Heart right ventricle (tissue), 16 donors: ENCODE measurements around the gene KLHDC10. TPM values are rescaled to one million over a fixed set of nuclear protein-coding genes. Genes with fewer than 3 reads are reported as not detected.

Experiments used
- ATAC-seq, 8 donors: fragments of 200-7000 bp; cut with Tn5 transposase; one replicate each; pipeline ENCODE4 v1.9.1; 2020; ENCODE audit warnings: mild to moderate bottlenecking in 8 of 8, moderate library complexity in 8 of 8, moderate number of reproducible peaks in 1 of 8
- DNase-seq, 2 donors: peaks; one replicate each; pipeline ENCODE4 v3.0.0-alpha.2; 2020
- H3K27ac ChIP-seq, 10 donors: fragments of 200-600 bp; sonication (generic) in 2 of 10; one replicate each; pipeline versions ENCODE4 v1.5.0 to v1.8.0; 2020 to 2022; ENCODE audit warnings: mild to moderate bottlenecking in 3 of 10
- H3K27me3 ChIP-seq, 7 donors: fragments of 200-600 bp; one replicate each; pipeline ENCODE4 v1.8.0; 2021 to 2022; ENCODE audit warnings: mild to moderate bottlenecking in 2 of 7
- H3K36me3 ChIP-seq, 9 donors: fragments of 200-600 bp; sonication (generic) in 1 of 9; one replicate each; pipeline versions ENCODE4 v1.5.0 to v1.8.0; 2020 to 2022; ENCODE audit warnings: mild to moderate bottlenecking in 2 of 9
- H3K4me1 ChIP-seq, 9 donors: fragments of 200-600 bp; sonication (generic) in 1 of 9; one replicate each; pipeline versions ENCODE4 v1.5.0 to v1.8.0; 2020 to 2022; ENCODE audit warnings: mild to moderate bottlenecking in 4 of 9
- H3K4me3 ChIP-seq, 10 donors: fragments of 200-600 bp; sonication (generic) in 2 of 10; one replicate each; pipeline versions ENCODE4 v1.5.0 to v1.8.0; 2020 to 2022; ENCODE audit warnings: mild to moderate bottlenecking in 7 of 10, moderate library complexity in 2 of 10
- H3K9me3 ChIP-seq, 11 donors: fragments of 200-600 bp in 10 of 11; sonication (generic) in 2 of 11; one replicate each; pipeline versions ENCODE4 v1.5.0 to v1.8.0; 2013 to 2022; ENCODE audit warnings: mild to moderate bottlenecking in 2 of 11, control low read depth in 1 of 11, moderate library complexity in 1 of 11
- CTCF ChIP-seq, 9 donors: fragments of 200-600 bp; sonication (generic) in 2 of 9; IDR thresholded peaks; one replicate each; pipeline versions ENCODE4 v1.5.0 to v1.8.0; 2021 to 2022; ENCODE audit warnings: antibody characterized with exemption in 9 of 9, mild to moderate bottlenecking in 5 of 9, moderate library complexity in 1 of 9
- WGBS, 2 donors: extraction: QIAGEN DNeasy Blood & Tissue Kit; methylation state at CpG; one replicate each; pipeline ENCODE4 v1.1.7; 2013; ENCODE audit warnings: inconsistent platforms in 1 of 2; 5-methylcytosine and 5-hydroxymethylcytosine counted together
- intact Hi-C, 10 donors: fragments of 100-400 bp; cut with DNase I; formaldehyde crosslinking; loops; one replicate each; pipeline versions ENCODE4 v1.11.1 to v1.14.2; 2022
- polyA plus RNA-seq, 2 donors: library from polyadenylated mRNA; stranded (reverse); fragments of 200-250 nt; gene quantifications; one replicate each; pipeline ENCODE4 v1.2.3, GENCODE V29; 2013
- total RNA-seq, 10 donors: library from RNA; stranded (reverse); fragmentation: NEBNext Ultra II Directional in 3 of 10; extraction: Animal tissue kit (Norgen Biotek cat#: 25700) in 3 of 10; gene quantifications; one replicate each; pipeline versions ENCODE4 v1.2.1 to v1.2.4, GENCODE V29; 2021 to 2023
- donor health status: Arrhythmogenic right ventricular cardiomyopathy.
- donor health status: ischemic (EF 13 %, LVEDD 7.1; RV severe dilation, severe dysfunction).
- donor health status: healthy with polysubstance abuse.
- donor health status: DM: no; HTN: yes; CAD: no.
- donor health status: DM: no; HTN: no; CAD: no.
- donor health status: ischemic (EF 25% LVEDD 6.9; RV normal size, moderate dysfunction).
- donor health status: ischemic (EF 25% LVEDD 5.7; RV mildly dilated, moderate dysfunction).
- donor health status: healthy.
- donor health status: DM: yes; HTN: yes; CAD: no.
- donor health status: Ischemic cardiomyopathy.
- donor health status: ischemic (EF 35%, LVEDD 5.7; RV mildly dilated, moderate dysfunction).
- donor health status: nonischemic (EF 11% LVEDD 7.7; RV severe dilation, severe dysfunction).
- donor health status: DM: yes; HTN: yes; CAD: no.
- donor health status: PGD.
- donor health status: ischemic (EF 29% LVEDD 5.4; RV normal size, mild dysfunction).
- donor health status: nonischemic (EF 23%, LVEDD 6.1; RV moderate dilation, normal function).

The KLHDC10 gene
- total and polyA plus RNA-seq, 12 donors, result 9.1 to 33.7 (median 28.1) TPM

GRCh38 chr7:130150587-130150986 is 80.3 kb downstream of the KLHDC10 start:
- Histone ChIP-seq H3K4me1 (peaks cover 0 to 8% (median 0%) of the 10 kb centered on the region in 9 donors), H3K36me3 (no peaks in the 10 kb centered on the region), H3K27ac (no peak overlapping the region), H3K27me3 (no peaks in the 10 kb centered on the region), H3K9me3 (peaks cover 0 to 3% (median 0%) of the 10 kb centered on the region in 11 donors), H3K4me3 (no peak overlapping the region)
- no peak for TF ChIP-seq CTCF (IDR thresholded peaks at IDR 0.05)
- no peak for ATAC-seq
- intact Hi-C loops, result no loop called here
- DNase-seq, result no peak
- WGBS, 2 donors, result 96 to 98% methylated on average over 10 to 11 of the region's 11 CpGs

GRCh38 chr7:130151591-130152492 is 81.5 kb downstream of the KLHDC10 start:
- peaks cover 0 to 15% (median 3%) of the 10 kb centered on the region in 11 donors for H3K9me3 ChIP-seq
- intact Hi-C loops, result no loop called here
- DNase-seq (no peak), ATAC-seq (no peak)
- WGBS, 2 donors, result 80 to 91% methylated on average over 5 of the region's 5 CpGs
- peaks cover 0 to 8% (median 0%) of the 10 kb centered on the region in 9 donors for H3K4me1 ChIP-seq
- H3K36me3 ChIP-seq, result no peaks in the 10 kb centered on the region
- no peaks in the 10 kb centered on the region for H3K27me3 ChIP-seq
- H3K27ac ChIP-seq, result no peak overlapping the region
- no peak overlapping the region for H3K4me3 ChIP-seq
- TF ChIP-seq CTCF (IDR thresholded peaks at IDR 0.05), result no peak

GRCh38 chr7:130152493-130153210 is 82.3 kb downstream of the KLHDC10 start:
- Histone ChIP-seq H3K27ac (no peak overlapping the region), H3K36me3 (no peaks in the 10 kb centered on the region), H3K4me3 (no peak overlapping the region), H3K9me3 (peaks cover 0 to 20% (median 3%) of the 10 kb centered on the region in 11 donors), H3K27me3 (no peaks in the 10 kb centered on the region), H3K4me1 (peaks cover 0 to 8% (median 0%) of the 10 kb centered on the region in 9 donors)
- TF ChIP-seq CTCF (IDR thresholded peaks at IDR 0.05), result no peak
- 81 to 86% methylated on average over 17 of the region's 17 CpGs for WGBS, 2 donors
- intact Hi-C loops, result no loop called here
- no peak for ATAC-seq
- no peak for DNase-seq

- ATAC-seq (peak in 3 of 8 donors; percentile 14 to 25 (median 16)), DNase-seq (no peak)
- H3K9me3 ChIP-seq, result peaks cover 0 to 24% (median 3%) of the 10 kb centered on the region in 11 donors
- no peak overlapping the region for H3K27ac ChIP-seq
- H3K27me3 ChIP-seq, result no peaks in the 10 kb centered on the region
- intact Hi-C loops, result no loop called here
- peaks cover 0 to 4% (median 0%) of the 10 kb centered on the region in 9 donors for H3K36me3 ChIP-seq
- H3K4me3 ChIP-seq, result no peak overlapping the region
- H3K4me1 ChIP-seq, result peaks cover 0 to 8% (median 0%) of the 10 kb centered on the region in 9 donors
- TF ChIP-seq CTCF (IDR thresholded peaks at IDR 0.05), result no peak
- WGBS, 2 donors, result 71 to 75% methylated on average over 28 to 29 of the region's 29 CpGs
Measured at GRCh38 chr7:130153211-130153908, 83.0 kb downstream of the KLHDC10 start.
